Activated T-cell treated with anti-CD3 and anti-CD28 coated beads, Interleukin-2, amount 50 U/mL, for 48 hours (primary cell): ENCODE measurements around the gene RHOU.
"Not testable (repeated sequence)": the region's sequence is repeated elsewhere in the genome, so short reads cannot be mapped to it uniquely, and the experiment has no call there.

Experiments
- DNase-seq, 2 experiments: peaks; one replicate each; pipeline ENCODE4 v3.0.0-alpha.2; 2020

RHOU gene

DNA sequence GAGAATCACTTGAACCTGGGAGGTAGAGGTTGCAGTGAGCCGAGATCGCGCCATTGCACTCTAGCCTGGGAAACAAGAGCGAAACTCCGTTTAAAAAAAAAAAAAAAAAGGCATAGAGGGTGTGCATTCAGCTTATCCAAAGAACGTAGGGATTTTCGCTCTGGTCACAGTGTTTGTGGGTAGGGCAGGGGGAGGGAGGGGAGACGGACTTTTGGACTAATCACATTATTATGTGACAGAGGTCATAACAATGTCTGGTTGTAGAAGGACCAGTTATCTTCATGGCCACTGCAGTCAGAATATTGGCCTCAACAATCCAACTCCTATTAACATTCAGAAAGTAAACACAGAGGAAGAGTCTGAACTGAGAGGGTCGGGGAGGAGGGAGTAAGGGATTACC, 25.7 kb downstream of the RHOU start:
- DNase-seq = no peak

DNA sequence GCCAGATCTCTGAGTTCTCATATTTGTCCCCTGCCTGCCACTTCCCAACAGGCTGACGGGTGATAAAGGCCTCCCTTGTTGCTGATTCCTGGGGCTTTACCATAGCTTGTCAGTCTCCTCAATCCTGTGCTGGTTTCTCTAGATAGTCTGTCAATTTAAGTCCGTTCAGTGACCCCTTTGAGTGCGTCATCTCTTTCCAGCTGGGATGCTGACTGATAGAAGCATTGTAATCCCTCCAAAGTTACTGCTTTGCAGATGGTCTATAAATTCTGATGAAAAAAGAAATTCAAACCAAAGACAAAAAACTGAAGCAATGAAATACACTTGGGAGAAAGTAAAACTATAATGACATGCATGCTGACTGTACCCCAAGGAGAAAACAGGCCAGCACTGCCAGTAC, 28.3 kb downstream of the RHOU start:
- DNase-seq = no peak

GRCh38 chr1:228765168-228765946, 30.1 kb downstream of the RHOU start:
- DNase-seq = peak; percentile 31 to 35

- no peak for DNase-seq
Measured at GRCh38 chr1:228766788-228767187, 31.5 kb downstream of the RHOU start.

GRCh38 chr1:228767636-228768354, 32.5 kb downstream of the RHOU start:
- DNase-seq = no peak

- DNase-seq = no peak
Measured at GRCh38 chr1:228768355-228769000, 33.2 kb downstream of the RHOU start.

DNA sequence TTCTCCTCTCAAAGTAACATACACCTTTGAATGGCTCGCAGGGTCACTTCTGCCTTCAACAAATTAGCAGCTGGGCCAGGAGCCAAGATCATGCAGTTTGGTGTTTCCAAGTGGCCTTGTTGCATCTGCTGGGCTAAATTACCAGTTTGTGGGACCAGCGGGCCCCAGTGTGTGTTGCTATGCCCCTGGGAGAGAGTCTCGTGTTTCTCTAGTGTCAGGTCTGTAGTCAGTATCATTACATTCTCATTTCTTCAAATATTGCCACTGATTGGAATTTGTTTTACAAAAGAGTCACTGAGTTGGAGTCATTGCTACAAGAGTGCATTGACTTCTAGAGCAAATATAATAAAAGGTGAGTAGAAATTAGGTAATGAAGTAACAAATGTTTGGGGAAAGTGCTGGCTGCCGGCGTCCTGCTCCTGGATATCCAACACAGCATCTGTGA, 35.5 kb downstream of the RHOU start:
- DNase-seq = no peak

DNA sequence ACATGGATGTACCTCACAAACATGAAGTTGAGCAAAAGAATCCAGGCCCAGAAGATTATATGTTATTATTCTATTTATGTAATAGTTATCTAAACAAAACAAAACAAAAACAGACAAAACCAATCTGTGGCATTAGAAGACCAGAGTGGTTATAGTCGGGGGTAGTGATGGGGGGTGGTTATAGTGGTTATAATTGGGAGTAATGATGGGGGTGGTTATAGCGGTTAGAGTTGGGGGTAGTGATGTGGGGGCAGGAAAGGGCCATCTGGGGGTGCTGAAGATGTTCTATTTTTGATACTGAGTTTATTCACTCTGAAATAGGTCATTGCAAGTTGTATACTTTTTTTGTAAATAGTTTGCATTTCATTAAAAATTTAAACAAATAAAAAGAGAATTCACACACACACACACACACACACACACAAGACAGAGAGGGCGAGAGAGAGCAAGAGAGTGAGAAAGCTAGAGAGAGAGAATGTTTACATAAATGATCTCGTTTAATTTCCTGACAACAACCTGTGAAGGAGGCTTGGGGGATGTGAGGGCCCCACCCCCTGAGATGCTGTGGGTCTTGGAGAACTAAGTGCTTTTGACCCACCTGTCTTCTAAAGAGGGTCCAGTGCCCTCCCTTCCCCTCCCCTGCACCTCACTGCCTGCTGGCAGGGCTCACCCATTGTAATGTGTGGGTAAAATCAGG, 37.4 kb downstream of the RHOU start:
- no peak for DNase-seq

DNA sequence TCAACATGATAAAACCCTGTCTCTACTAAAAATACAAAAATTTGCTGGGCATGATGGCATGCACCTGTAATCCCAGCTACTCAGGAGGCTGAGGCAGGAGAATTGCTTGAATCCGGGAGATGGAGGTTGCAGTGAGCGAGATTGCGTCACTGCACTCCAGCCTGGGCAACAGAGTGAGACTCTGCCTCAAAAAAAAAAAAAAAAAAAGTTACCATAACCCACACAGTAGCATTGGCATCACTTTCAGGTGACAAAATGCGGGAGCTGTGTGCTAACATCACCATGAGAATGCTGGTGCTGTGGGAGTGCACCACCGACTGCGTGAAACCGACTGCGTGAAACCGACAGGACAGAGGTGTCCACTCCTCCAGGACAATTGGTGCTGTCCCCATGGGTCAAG, 40.7 kb downstream of the RHOU start:
- DNase-seq = not testable (repeated sequence)

GRCh38 chr1:228776449-228776848, 41.2 kb downstream of the RHOU start:
- DNase-seq = no peak

DNA sequence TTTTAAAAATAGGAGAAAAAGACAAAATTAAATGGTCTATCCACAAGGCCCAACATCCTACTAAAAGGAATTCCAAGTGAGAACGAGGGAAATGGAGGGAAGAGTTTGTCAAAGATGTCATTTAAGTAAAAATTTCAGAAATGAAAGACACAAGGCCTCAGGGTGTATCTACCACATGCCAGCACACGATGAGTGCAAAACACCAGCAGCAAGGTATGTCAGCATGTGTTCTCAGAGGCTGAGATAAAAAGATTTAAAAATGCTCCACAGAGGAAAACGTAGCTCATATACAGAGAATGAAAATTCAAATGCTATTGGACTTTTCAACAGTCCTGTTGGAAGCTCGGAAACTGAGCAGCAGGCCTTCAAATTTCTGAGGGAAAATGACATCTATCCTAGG, 42.0 kb downstream of the RHOU start:
- no peak for DNase-seq

- DNase-seq = no peak
Measured at GRCh38 chr1:228778026-228778425, 42.7 kb downstream of the RHOU start.

DNA sequence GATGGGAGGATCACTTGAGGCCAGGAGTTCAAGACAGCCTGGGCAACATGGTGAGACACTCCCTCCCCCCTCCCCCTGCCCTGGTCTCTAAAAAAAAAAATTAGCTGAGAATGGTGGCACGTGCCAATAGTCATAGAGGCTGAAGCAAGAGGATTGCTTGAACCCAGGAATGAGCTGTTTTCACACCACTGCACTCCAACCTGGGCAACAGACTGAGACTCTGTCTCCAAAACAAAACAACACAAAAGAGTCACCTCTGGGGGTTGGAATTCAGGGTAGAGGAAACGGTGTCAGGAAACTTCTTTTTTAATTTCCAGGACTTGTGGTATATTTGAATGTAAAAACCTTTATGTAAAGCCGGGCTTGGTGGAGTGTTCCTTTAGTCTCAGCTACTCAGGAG, 43.2 kb downstream of the RHOU start:
- no peak for DNase-seq

DNA sequence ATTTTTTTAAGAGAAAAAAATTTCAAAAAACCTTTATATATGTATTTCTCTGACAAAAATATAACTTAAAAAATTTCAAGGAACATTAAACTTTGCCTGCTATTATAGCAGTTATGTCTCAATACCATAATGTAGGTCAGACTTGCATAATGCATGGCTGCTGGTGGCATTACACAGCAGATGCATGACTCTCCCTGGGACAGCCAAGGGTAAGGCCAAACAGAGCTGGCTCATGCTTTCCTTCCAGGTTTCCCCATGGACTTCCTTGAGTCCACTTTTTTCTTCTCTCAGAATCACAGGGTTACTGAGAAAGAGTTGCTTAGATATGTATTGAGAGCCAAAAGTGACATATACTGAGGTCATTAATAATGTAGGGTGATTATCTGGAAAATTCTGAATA, 43.7 kb downstream of the RHOU start:
- no peak for DNase-seq

GRCh38 chr1:228781161-228781808, 46.0 kb downstream of the RHOU start:
- no peak for DNase-seq

GRCh38 chr1:228781809-228782661, 46.8 kb downstream of the RHOU start:
- DNase-seq = no peak

DNA sequence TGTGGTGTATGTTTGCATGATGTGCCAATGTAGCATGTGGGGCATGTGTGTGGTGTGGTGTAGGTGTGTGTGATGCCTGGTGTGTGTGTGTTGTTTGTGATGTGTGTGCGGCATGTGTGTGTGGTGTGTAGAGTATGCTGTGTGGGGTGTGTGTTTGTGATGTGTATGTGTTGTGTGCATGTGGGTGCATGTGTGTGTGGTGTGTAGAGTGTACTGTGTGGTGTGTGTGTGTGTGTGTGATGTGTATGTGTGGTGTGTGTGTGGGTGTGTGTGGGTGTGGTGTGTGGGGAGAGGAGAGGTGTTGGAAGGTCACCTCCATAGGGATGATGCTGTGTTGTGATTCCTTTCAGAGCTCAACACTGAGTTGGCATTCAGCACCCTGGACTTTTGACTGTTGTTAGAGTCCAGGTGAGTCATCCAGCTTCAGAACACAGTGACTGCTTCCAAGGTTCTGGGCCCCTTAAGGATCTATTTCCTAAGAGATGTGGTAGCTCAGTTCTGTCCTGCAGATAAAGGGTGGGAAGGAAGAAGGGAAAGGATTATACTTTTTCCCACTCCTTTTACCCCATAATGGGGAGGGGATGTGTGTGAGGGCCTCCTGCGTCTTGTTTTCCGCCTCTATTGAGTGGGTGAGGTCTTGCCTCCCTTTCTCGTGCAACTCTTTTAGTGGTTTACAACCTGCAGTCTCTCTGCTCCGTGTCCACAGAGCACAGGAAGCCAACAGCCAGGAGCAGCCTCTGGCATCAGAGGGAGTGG, 47.6 kb downstream of the RHOU start:
- no peak for DNase-seq

DNA sequence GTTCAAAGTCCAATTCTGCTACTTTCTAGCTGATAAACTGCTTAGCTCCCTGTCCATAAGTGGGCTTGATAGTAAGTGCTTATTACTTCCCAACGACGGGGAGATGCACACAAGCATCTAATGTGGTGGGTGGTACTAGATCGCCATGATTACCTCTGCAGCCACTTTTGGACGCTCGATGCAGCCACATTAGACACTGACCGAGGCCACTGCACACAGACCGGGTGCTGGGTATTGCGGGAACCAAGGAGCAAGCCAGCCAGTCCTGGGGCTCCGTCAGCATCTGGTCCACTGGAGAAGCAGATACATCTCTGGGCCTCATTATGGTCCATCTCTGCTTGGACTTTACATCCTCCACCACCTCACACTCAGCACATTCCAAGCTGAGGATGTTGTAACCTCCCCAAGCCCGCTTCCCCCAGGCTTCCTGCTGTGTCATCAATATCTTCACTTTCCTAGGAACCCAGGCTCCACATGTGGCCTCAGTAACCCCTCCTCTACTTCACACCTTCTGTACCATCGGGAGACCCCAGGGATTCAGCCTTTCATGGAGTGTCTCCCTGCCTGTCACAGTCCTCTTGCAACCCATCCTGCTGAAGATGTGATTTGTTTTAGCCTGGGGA, 48.2 kb downstream of the RHOU start:
- DNase-seq = no peak

- DNase-seq = no peak
Measured at GRCh38 chr1:228784181-228784580, 48.9 kb downstream of the RHOU start.
